Upper lobe of left lung (tissue), 4 donors: ENCODE results near the gene ARID1B.

Source experiments
- POLR2A ChIP-seq, 4 donors: fragments of 450-650 bp; IDR thresholded peaks; one replicate each; pipeline ENCODE4 v1.5.1; 2016 to 2017; ENCODE audit warnings: antibody characterized with exemption in 4 of 4, mild to moderate bottlenecking in 2 of 4
- TF ChIP-seq, protein P1 (sequence below), 6 experiments: fragments of 450-650 bp in 4 of 6; fragments of 200-600 bp in 2 of 6; sonication (generic) in 2 of 6; IDR thresholded peaks; one replicate each; pipeline ENCODE4 v1.5.1; 2016 to 2019; ENCODE audit warnings: antibody characterized with exemption in 6 of 6

DNA sequence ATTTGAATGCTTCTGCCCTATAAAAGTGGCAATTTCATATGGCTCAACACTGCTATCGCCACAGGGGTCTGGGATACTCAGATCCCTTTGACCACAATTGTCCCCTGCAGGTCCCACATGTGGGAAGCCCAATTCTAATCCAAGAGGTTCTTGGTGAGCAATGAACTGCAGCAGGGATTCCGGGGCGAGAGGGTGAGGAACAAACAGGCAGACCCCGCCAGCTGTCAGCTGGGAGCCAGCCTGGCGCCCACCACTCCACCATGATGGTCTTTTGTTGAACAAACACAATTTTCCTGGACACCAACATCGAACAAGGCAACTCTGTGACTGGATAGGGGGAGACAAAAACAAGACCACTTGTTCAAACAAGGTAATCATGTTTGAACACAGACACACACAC is 465.6 kb downstream of the ARID1B start:
- TF ChIP-seq, protein P1, sequence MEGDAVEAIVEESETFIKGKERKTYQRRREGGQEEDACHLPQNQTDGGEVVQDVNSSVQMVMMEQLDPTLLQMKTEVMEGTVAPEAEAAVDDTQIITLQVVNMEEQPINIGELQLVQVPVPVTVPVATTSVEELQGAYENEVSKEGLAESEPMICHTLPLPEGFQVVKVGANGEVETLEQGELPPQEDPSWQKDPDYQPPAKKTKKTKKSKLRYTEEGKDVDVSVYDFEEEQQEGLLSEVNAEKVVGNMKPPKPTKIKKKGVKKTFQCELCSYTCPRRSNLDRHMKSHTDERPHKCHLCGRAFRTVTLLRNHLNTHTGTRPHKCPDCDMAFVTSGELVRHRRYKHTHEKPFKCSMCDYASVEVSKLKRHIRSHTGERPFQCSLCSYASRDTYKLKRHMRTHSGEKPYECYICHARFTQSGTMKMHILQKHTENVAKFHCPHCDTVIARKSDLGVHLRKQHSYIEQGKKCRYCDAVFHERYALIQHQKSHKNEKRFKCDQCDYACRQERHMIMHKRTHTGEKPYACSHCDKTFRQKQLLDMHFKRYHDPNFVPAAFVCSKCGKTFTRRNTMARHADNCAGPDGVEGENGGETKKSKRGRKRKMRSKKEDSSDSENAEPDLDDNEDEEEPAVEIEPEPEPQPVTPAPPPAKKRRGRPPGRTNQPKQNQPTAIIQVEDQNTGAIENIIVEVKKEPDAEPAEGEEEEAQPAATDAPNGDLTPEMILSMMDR (IDR thresholded peaks at IDR 0.05) = no peak
- TF ChIP-seq POLR2A (IDR thresholded peaks at IDR 0.05) = no peak
